ENCODE results near the gene FGGY. TPM values are rescaled to one million over a fixed set of nuclear protein-coding genes. Genes with fewer than 3 reads are reported as not detected.

FGGY gene
- total and polyA plus RNA-seq, 4 donors: 16.0 to 67.0 (median 43.4) TPM

- no peak for TF ChIP-seq MAX (IDR thresholded peaks at IDR 0.05)
Measured at GRCh38 chr1:59388191-59388590, 91.3 kb downstream of the FGGY start (continued).

- no peak for TF ChIP-seq HNF4A (conservative IDR thresholded peaks at IDR 0.05)
- no peak for TF ChIP-seq TAF1 (conservative IDR thresholded peaks at IDR 0.05)
- no peak for TF ChIP-seq REST (IDR thresholded peaks at IDR 0.05)
- no peak for TF ChIP-seq SP1 (IDR thresholded peaks at IDR 0.05)
- no peak for TF ChIP-seq JUND (IDR thresholded peaks at IDR 0.05)
- no peak for TF ChIP-seq GABPA (IDR thresholded peaks at IDR 0.05 in 1 of 2, conservative IDR thresholded peaks at IDR 0.05 in 1 of 2)
- TF ChIP-seq FOXA1 (IDR thresholded peaks at IDR 0.05): no peak
- Histone ChIP-seq H3K9ac (ENCODE audit: low read depth in 1 of 2, low read length in 2 of 2) (no peak overlapping the region), H3K4me3 (ENCODE audit: low read depth in 1 of 3, low read length in 3 of 3) (no peak overlapping the region), H3K36me3 (ENCODE audit: control insufficient read depth in 4 of 4, insufficient read depth in 3 of 4, low read depth in 1 of 4, low read length in 3 of 4) (peaks cover 0 to 2% (median 0%) of the 10 kb centered on the region in 4 donors), H3K9me3 (ENCODE audit: control insufficient read depth in 4 of 4, low read length in 3 of 4) (no peaks in the 10 kb centered on the region), H3K27ac (ENCODE audit: low read depth in 1 of 2, low read length in 2 of 2) (no peak overlapping the region), H3K4me1 (ENCODE audit: control insufficient read depth in 4 of 4, insufficient read depth in 4 of 4, low read length in 3 of 4) (peaks cover 3 to 25% (median 16%) of the 10 kb centered on the region in 4 donors), H3K27me3 (ENCODE audit: control insufficient read depth in 4 of 4, insufficient read depth in 4 of 4, low read length in 3 of 4) (no peaks in the 10 kb centered on the region)
- no peak for DNase-seq (ENCODE audit: low spot score)
Measured at GRCh38 chr1:59389847-59390246, 93.0 kb downstream of the FGGY start.

- no peaks in the 10 kb centered on the region for H3K27me3 ChIP-seq (ENCODE audit: control insufficient read depth in 4 of 4, insufficient read depth in 4 of 4, low read length in 3 of 4)
- no peak for DNase-seq (ENCODE audit: low spot score)
- H3K36me3 ChIP-seq (ENCODE audit: control insufficient read depth in 4 of 4, insufficient read depth in 3 of 4, low read depth in 1 of 4, low read length in 3 of 4): peaks cover 0 to 2% (median 0%) of the 10 kb centered on the region in 4 donors
- 94% methylated on average over 3 of the region's 3 CpGs for WGBS
- no peaks in the 10 kb centered on the region for H3K9me3 ChIP-seq (ENCODE audit: control insufficient read depth in 4 of 4, low read length in 3 of 4)
- H3K27ac ChIP-seq (ENCODE audit: low read depth in 1 of 2, low read length in 2 of 2): no peak overlapping the region
- peaks cover 3 to 29% (median 19%) of the 10 kb centered on the region in 4 donors for H3K4me1 ChIP-seq (ENCODE audit: control insufficient read depth in 4 of 4, insufficient read depth in 4 of 4, low read length in 3 of 4)
- TF ChIP-seq MAX (IDR thresholded peaks at IDR 0.05): no peak
- TF ChIP-seq CTCF (IDR thresholded peaks at IDR 0.05; ENCODE audit: low read depth, low read length, missing input control): no peak
- TF ChIP-seq ZBTB33 (IDR thresholded peaks at IDR 0.05): no peak
- TF ChIP-seq RAD21 (IDR thresholded peaks at IDR 0.05): no peak
- no peak for TF ChIP-seq NR2F2 (IDR thresholded peaks at IDR 0.05)
- TF ChIP-seq EGR1 (IDR thresholded peaks at IDR 0.05; ENCODE audit: low read depth in 2 of 2): no peak
- TF ChIP-seq HNF4G (IDR thresholded peaks at IDR 0.05): no peak
- TF ChIP-seq SP1 (IDR thresholded peaks at IDR 0.05): no peak
- TF ChIP-seq TAF1 (conservative IDR thresholded peaks at IDR 0.05): no peak
- no peak for TF ChIP-seq RXRA (IDR thresholded peaks at IDR 0.05)
- no peak for TF ChIP-seq FOXA2 (IDR thresholded peaks at IDR 0.05)
- H3K4me3 ChIP-seq (ENCODE audit: low read depth in 1 of 3, low read length in 3 of 3): no peak overlapping the region
- no peak overlapping the region for H3K9ac ChIP-seq (ENCODE audit: low read depth in 1 of 2, low read length in 2 of 2)
Measured at GRCh38 chr1:59390307-59390706, 93.4 kb downstream of the FGGY start.

Data from liver (tissue), 9 donors.